ENCODE data around the gene MTMR3.
"Not testable (repeated sequence)": the region's sequence is repeated elsewhere in the genome, so short reads cannot be mapped to it uniquely, and the experiment has no call there.

The MTMR3 gene

GRCh38 chr22:30061094-30061493 is 178.1 kb downstream of the MTMR3 start:
- not testable (repeated sequence) for DNase-seq

- no peak for DNase-seq
These were observed 179.3 kb downstream of the MTMR3 start for GRCh38 chr22:30062259-30062658.

GRCh38 chr22:30062950-30063349 is 180.0 kb downstream of the MTMR3 start:
- no peak for DNase-seq

- DNase-seq = no peak
These were observed 181.2 kb downstream of the MTMR3 start for GRCh38 chr22:30064172-30064571.

GRCh38 chr22:30073743-30074142 is 190.8 kb downstream of the MTMR3 start:
- no peak for DNase-seq

GRCh38 chr22:30074147-30074546 is 191.2 kb downstream of the MTMR3 start:
- DNase-seq = no peak

GRCh38 chr22:30074994-30075393 is 192.0 kb downstream of the MTMR3 start:
- DNase-seq = no peak

GRCh38 chr22:30077279-30077880 is 194.4 kb downstream of the MTMR3 start:
- no peak for DNase-seq

- DNase-seq = peak; percentile 30
These were observed 195.6 kb downstream of the MTMR3 start for GRCh38 chr22:30078320-30079311.

GRCh38 chr22:30079952-30080533 is 197.1 kb downstream of the MTMR3 start, which contains the start of gene HORMAD2:
Gene HORMAD2 (plus strand): TSS chr22:30080464. CDS start chr22:30093953, 13,489 bp downstream.
- no peak for DNase-seq
